ENCODE results near the gene IPO4.

Gene IPO4

DNA sequence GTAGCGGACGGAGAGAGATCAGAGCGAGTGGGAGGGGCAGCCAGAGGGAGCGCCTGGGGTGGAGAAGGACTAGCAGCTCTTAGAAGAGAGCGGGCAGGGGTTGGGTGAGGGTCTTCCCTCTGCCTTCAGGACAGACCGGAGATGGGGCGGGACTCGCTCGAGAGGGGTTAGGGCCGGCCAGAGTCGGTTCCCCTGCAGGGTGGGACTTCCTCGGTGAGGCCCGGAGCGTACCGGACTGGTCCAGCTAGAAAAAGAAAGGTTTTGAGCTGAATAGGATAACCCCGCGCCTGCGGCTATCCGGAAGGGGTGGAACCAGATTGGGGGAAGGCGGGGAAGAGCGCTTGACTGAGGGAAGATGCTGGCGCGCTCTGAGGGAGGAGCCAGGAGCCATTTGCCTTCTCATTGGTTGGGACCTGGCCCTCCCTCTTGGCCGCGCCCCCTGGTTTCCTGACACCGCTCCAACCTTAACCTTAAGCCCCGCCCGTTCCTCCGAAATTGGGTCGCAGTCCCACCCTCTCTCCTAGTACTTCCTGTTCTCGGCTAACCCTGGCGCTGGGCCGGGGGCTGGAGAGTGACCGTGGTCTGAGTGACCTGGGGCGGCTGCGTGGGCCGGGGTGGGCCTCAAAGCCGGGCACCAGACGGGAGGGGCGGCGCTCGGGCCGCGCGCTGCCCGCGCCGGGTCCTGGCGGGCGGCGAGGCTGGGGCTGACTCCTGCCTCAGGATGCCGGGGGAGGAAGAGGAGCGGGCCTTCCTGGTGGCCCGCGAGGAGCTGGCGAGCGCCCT, 41.4 kb downstream of the IPO4 start, which contains the start of gene RNF31:
RNF31 (plus strand) TSS at position 521 of the 783 bp plus-strand sequence; CDS start at position 722, 201 bp downstream.
- DNase-seq, result peak; percentile 96

- peak; percentile 85 for DNase-seq
Measured at GRCh38 chr14:24146453-24146977, 42.1 kb downstream of the IPO4 start, which contains the start of gene PSME2. TSS of gene PSME2 (minus strand) at chr14:24146610. CDS start at chr14:24146581, 29 bp downstream.

DNA sequence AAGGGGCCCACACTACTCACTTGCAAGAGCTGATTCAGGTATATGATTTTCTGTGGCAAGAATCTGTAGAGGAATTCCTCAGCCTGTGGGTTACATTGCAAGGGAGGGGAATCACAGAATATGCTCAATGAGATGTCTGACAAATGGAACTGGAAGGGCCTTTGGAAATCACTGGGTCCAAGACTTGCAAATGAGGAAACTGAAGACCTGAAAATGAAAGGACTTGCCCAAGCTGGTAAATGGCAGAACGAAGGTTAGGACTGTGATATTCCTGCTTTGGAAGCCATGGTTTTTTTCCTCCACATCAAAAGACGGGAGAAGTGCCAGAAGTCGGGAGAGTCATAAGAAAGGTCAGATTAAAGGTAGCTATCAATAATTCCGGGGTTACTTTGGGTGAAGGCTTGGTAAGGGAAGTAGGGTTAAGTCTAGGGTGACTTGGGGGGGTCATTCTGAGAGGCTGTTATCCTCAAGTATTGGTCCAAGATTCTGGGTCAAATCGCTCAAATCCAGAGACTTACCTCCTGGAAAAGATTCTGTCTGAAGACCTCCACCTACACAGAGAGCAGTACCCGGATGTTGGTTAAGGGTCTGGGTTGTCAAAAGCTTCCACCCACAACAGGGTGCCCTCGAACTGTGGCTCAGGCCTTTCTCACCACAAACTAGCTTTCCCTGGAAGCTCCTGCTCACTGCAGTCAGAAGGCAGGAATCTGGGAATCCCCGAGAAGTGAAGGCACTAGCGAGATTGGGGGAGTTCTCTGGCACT, 42.7 kb downstream of the IPO4 start:
- DNase-seq, result no peak

- DNase-seq, result no peak
Measured at GRCh38 chr14:24145219-24145618, 43.4 kb downstream of the IPO4 start.

- no peak for DNase-seq
Measured at GRCh38 chr14:24144451-24144850, 44.2 kb downstream of the IPO4 start.

GRCh38 chr14:24143511-24143910, 45.1 kb downstream of the IPO4 start:
- DNase-seq, result no peak

DNA sequence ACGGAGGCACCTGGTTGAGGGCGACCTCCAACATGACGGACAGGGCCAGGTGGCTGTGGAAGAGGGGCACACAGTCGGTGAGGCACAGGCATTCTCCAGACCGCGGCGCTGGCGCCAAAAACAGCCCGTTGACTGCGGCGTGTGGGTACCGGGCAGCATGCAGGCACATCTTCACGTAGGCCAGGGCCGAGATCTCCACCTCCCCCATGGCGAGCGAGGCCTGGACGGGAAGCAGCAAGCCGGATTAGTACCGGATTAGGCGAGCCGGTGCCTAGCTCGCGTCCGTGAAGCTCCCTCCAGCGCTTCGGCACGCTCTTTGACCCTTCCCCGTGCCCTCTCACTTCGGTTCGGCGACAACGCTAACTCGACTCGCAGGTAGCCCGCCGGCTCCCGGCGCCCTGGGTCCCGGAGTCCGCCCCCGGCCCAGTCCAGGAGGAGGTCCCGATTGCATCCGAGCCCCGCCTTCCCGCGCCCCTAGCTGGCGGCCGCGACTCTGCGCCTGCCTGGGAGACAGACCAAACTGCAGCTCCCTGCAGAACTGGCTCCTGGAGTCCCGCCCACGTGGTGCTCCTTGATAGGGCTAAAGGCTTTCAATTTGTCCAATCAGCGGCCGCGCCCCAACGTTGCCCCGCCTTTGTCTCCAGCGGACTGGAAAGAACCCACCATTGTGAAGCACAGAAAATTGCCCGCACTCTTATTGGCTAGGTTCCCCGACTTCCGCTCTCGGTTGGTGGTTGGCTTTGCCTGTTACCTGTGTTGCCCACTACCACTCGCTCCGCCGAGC, 47.3 kb downstream of the IPO4 start, which contains the start of gene EMC9:
EMC9 (minus strand) TSS at position 495 of the 784 bp plus-strand sequence; CDS start at position 208, 287 bp downstream.
- peak; percentile 98 for DNase-seq

DNA sequence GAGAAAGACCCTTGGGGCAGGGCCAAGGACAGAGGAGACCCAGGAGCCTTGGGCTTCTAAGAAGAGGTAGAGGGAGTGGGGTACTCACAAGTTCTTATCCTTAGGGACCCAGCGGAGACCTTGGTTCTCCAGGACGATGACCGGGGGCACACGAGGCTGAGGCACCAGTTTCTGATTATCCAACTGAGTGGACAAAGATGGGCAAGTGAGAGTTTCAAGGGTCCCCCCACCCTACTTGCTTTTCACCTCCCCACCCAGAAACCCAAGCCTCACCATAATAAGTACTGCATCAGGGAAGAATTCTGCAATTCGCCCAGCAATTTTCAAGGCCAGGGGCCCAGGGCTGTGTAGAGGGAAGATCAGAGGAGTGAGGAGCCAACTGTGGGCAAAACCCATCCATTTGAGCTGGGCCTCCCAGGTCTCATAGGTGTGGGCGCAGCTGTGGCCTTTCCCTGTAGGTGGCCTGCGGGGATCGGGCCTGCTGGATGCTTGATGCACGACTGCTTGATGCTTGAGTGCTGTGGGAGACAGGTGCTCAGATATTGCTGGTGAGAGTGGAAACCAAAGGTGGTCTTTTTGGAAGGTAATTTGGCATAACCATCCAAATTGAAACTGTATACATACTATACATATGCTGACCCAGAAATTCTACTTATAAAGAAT, 49.2 kb downstream of the IPO4 start:
- DNase-seq, result no peak

DNA sequence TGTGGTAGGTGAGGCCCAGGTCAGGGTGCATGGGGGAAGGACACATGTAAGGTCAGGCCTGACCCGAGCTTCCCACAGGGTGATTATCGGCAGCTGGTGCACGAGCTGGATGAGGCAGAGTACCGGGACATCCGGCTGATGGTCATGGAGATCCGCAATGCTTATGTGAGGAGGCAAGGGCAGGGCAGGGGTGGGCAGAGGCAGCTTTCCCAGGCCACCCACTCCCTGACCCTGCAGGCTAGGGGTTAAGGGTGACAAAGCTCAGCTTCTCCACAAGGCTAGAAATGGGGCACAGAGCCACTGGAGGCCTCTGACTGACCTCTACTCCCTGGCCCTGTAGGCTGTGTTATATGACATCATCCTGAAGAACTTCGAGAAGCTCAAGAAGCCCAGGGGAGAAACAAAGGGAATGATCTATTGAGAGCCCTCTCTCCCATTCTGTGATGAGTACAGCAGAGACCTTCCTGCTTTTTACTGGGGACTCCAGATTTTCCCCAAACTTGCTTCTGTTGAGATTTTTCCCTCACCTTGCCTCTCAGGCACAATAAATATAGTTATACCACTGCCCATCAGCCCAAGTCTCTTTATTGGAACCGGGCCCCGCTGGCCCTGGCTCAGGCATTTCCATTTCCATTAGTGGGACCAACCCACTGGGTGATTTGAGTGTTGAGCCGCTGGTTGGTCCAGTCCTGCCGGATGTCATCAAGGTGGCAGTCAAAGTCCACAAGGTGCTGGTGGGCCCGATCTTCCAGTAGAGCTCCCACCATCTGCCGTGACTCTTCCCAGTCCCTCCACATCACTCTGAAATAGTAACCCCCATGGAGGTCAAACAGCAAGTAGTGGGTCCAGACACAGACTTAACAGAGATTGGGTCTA, 50.0 kb downstream of the IPO4 start:
- DNase-seq, result no peak

DNA sequence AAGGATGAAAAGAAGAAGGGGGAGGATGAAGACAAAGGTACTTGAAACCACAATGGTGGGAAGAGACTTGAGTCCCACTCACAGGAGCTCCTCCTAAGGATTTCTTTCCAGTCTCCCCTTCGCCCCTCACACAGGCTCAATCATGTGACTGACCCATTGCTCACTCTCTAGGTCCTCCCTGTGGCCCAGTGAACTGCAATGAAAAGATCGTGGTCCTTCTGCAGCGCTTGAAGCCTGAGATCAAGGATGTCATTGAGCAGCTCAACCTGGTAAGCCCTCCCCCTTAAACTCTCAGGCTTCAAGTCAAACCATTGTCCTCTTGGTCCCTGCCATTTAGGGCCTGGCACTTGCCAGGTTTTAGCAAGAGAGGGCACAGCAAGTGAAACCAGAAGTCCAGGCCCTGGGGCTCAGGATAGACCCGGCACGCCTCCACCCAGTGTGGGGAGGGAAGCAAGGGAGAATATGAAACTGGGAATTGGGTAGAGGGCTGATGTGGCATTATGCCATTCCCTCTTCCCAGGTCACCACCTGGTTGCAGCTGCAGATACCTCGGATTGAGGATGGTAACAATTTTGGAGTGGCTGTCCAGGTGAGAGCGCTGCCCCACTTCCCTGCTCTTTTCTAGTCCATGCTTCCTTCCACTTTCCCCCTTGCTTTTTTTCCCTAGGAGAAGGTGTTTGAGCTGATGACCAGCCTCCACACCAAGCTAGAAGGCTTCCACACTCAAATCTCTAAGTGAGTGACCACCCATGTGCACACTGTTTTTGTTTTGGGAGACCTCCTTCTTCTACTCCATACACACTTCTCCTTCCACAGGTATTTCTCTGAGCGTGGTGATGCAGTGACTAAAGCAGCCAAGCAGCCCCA, 50.9 kb downstream of the IPO4 start:
- no peak for DNase-seq

DNA sequence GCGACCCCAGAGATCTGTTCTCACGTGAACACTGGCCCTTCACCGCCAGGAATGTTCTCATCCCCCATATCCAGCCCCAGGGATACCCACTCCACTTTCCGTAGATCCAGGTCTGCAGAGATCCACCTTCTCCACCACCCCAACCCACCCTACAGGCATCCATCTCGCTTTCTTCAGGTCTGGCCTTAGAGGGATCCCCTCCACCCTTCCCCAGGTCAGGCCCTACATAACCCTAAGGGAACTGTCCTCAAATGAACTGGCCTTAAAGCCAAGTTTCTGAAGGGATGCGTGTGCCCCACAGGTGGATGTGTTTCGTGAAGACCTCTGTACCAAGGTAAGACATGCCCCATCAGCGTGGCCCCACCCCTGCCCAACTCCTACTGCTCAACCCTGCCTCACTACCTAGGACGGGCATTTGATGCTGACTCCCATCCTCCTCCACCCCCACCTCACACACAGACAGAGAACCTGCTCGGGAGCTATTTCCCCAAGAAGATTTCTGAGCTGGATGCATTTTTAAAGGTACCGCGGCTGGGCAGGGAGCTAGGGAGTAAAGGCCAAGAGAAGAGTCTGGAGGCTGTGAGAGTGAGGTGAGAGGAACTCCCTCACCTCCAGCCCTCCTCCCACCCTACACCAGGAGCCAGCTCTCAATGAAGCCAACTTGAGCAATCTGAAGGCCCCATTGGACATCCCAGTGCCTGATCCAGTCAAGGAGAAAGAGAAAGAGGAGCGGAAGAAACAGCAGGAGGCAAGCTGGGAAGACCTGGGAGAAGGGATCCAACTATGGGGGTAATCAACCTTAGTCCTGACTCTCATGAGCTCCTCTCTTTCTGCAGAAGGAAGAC, 51.7 kb downstream of the IPO4 start:
- no peak for DNase-seq

- DNase-seq, result peak; percentile 67
Measured at GRCh38 chr14:24135834-24136683, 52.6 kb downstream of the IPO4 start, which contains the start of gene PSME1. TSS of gene PSME1 (plus strand) at chr14:24136194. CDS start at chr14:24136263, 69 bp downstream.

DNA sequence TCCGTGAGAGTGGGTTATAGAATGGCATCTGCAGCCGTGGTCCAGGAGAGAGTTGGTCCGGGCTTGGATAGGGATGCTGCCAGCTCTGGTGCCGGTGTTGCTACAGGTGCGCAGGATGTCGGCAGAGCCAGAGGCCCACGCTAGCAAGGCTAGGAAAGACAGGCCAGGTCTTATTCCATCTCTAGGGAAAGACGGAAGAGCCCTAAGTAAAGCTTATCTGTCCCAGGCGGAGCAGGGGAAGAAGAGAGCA, 53.1 kb downstream of the IPO4 start:
- DNase-seq, result no peak

DNA sequence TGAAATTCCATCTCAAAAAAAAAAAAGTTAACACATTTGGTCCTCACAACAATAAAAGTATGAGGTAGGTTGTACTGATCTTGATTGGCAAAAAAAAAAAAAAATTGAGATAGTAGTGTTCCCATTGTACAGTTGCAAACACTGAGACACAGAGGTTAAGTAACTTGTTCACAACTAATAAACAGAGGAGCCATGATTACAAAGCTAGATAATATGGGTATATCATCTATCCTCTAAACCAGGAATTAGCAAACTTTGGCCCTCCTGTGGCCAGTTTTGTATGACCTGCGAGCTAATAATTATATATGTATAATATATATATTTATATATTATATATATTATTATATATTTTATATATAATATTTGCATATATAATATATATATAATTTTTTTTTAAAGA, 54.9 kb downstream of the IPO4 start:
- DNase-seq, result no peak

- no peak for DNase-seq
Measured at GRCh38 chr14:24132976-24133375, 55.6 kb downstream of the IPO4 start.

DNA sequence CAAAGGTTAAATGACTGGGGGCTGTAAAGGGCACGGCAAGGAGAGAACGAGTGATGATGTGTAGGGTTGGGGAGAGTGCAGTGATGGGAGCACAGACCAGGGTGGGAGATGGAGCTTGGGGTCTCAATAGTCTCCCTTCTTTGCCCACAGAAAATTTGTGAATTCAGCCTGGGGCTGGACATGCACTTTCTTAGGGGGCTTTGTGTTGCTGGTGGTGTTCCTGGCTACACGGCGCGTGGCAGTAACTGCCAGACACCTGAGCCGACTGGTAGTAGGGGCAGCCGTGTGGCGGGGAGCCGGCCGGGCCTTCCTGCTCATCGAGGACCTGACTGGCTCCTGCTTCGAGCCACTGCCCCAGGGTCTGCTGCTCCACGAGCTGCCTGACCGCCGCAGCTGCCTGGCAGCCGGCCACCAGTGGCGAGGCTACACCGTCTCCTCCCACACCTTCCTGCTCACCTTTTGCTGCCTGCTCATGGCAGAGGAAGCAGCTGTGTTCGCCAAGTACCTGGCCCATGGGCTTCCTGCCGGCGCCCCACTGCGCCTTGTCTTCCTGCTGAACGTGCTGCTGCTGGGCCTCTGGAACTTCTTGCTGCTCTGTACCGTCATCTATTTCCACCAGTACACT, 56.4 kb downstream of the IPO4 start:
- DNase-seq, result no peak

GRCh38 chr14:24131549-24131966, 57.1 kb downstream of the IPO4 start:
- DNase-seq, result no peak
